Fibroblast of peridontal ligament (primary cell): Measurements from ENCODE around the gene ANKRD33.

Experiments
- DNase-seq: peaks from one replicate; pipeline ENCODE4 v3.0.0-alpha.2; 2010; ENCODE audit errors: extremely low read depth

The ANKRD33 gene

GRCh38 chr12:51904951-51905470 is 17.1 kb downstream of the ANKRD33 start:
- peak; percentile 65 for DNase-seq

- peak; percentile 34 for DNase-seq
Observed at GRCh38 chr12:51905471-51906429, 17.8 kb downstream of the ANKRD33 start.

- no peak for DNase-seq
Observed at GRCh38 chr12:51906430-51907082, 18.7 kb downstream of the ANKRD33 start.

- DNase-seq = no peak
Observed at GRCh38 chr12:51907083-51907855, 19.4 kb downstream of the ANKRD33 start, which contains the start of gene ACVRL1. Gene ACVRL1, plus strand, starts transcription at chr12:51907504. Its CDS starts 4,971 bp downstream, at chr12:51912475.

GRCh38 chr12:51907856-51908425 is 20.0 kb downstream of the ANKRD33 start:
- no peak for DNase-seq

- DNase-seq = no peak
Observed at GRCh38 chr12:51908876-51909592, 21.1 kb downstream of the ANKRD33 start.

- DNase-seq = peak; percentile 64
Observed at GRCh38 chr12:51910168-51910567, 22.3 kb downstream of the ANKRD33 start.

- DNase-seq = no peak
Observed at GRCh38 chr12:51910691-51911090, 22.8 kb downstream of the ANKRD33 start.

GRCh38 chr12:51911307-51911706 is 23.4 kb downstream of the ANKRD33 start:
- no peak for DNase-seq

GRCh38 chr12:51911788-51912711 is 24.1 kb downstream of the ANKRD33 start:
- no peak for DNase-seq

- DNase-seq = no peak
Observed at GRCh38 chr12:51913071-51914033, 25.4 kb downstream of the ANKRD33 start.

GRCh38 chr12:51914034-51914923 is 26.4 kb downstream of the ANKRD33 start:
- DNase-seq = no peak

GRCh38 chr12:51915003-51915625 is 27.2 kb downstream of the ANKRD33 start:
- no peak for DNase-seq

GRCh38 chr12:51915951-51916350 is 28.0 kb downstream of the ANKRD33 start:
- DNase-seq = no peak

GRCh38 chr12:51917041-51917590 is 29.2 kb downstream of the ANKRD33 start:
- DNase-seq = no peak

- no peak for DNase-seq
Observed at GRCh38 chr12:51917746-51918453, 30.0 kb downstream of the ANKRD33 start.
